Astrocyte of the cerebellum (primary cell): ENCODE data around the gene CLDN18.

ENCODE experiments used
- DNase-seq: peaks from one replicate; pipeline ENCODE4 v3.0.0-alpha.2; 2011; ENCODE audit warnings: low read depth
- H3K4me3 ChIP-seq: 2 replicates; pipeline ENCODE4 v1.5.1; 2011; ENCODE audit warnings: mild to moderate bottlenecking, low read depth, low read length, moderate library complexity
- CTCF ChIP-seq: IDR thresholded peaks from 2 replicates; pipeline ENCODE4 v1.5.1; 2012; ENCODE audit warnings: low read length, low read depth, moderate library complexity, mild to moderate bottlenecking; ENCODE audit errors: missing control alignments
- in situ Hi-C: cut with HindIII; loops from 2 replicates; pipeline ENCODE4 v1.10.0; 2017; ENCODE audit warnings: low sequenced_read_pairs

Gene CLDN18

DNA sequence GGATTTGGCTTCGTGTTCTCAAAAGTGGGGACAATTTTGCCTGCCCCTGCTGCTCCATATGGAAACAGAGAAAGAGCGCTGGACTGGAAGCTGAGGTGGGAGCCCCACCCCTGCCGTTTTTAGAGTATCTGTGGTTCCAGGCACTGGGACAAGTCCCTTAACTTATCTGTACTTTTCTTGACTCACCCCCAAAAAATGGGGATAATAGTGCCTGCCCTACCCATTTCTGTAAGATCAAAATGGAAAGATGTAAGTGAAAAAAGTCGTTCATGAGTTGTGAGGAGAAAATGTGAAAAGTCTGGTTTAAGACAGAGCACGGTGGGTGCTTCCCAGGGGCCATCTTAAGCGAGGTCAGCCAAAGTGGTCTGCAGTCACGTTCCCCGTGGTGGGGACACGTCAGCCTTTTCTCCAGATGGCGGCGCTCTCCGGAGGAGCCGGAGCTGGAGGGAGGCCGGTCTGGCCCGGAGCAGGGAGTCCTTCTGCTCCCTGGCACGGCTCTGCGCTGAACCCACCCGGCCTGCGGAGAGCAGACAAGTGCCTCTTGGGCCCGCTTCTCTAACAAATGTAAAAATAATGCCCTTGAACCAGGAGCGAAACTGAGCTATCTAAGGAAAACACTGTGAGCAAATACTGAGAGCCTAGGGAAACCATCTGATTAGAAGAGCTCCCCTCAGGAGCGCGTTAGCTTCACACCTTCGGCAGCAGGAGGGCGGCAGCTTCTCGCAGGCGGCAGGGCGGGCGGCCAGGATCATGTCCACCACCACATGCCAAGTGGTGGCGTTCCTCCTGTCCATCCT lies at the start of gene CLDN18:
TSS of gene CLDN18 (plus strand) at position 690 of the 797 bp plus-strand sequence. CDS start at position 751, 61 bp downstream.
- no peak for DNase-seq
- no peak within 1 kb of the TSS for H3K4me3 ChIP-seq
- TF ChIP-seq CTCF, result no peak
- in situ Hi-C loops, result no loop called here

- DNase-seq, result no peak
- H3K4me3 ChIP-seq, result no peak overlapping the region
- in situ Hi-C loops, result no loop called here
- no peak for TF ChIP-seq CTCF
Measured at GRCh38 chr3:137962251-137962650, 47.7 kb upstream of the CLDN18 start.

DNA sequence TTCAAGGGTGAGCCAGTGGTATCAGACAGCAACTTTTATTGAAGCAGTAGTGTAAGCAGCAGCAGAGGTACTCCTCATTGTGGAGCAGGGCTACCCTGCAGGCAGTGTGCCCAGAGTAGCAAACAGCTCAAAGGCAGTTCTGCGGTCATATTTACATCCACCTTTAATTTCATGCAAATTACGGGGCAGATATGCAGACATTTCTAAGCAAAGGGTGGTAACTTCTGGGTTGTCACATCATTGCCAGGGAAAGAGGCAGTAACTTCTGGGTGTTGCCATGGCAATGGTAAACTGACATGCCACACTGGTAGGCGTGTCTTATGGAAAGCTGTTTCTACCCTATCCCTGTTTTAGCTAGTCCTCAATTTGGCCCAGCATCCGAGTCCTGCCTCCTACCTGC lies 46.5 kb upstream of the CLDN18 start:
- DNase-seq, result no peak
- in situ Hi-C loops, result no loop called here
- H3K4me3 ChIP-seq, result no peak overlapping the region
- no peak for TF ChIP-seq CTCF

DNA sequence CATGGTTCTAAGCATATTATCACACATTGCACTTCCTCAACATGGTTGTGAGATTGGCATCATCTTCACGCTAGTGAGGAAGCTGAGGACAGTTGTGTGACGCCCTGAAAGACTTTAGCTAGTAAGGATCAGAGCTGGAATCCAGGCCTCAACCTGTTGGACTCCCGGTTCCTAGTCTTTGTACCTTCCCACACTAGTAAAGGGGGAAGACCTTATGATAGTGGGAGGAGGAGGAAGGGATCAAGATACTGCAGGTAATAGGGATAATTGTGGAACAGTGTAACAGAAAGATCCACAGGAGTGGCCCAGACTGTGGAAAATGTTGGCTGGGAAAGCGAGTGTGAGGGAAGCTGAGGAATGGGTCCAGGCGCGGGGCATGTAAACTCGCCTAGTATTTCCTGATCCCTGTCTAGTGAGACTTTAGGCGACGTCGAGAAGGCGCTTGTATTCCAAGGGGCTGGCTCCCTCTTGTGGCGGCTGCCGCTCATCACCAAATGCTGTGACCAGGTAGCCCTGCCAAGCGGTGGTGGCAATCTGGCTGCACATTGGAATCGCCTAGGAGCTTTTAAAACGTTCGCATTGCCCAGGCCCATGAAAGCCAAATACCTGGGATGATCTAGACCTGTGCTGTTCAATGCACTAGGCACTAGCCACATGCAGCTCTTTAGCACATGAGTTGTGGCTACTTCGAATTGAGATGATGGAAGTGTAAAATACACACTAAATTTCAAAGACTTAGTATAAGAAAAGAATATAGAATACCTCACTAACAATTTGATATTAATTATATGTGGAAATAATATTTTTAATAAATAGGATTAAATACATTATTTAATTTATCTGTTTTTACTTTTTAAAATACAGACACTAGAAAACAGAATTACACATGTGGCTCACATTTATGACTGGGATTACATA lies 38.8 kb upstream of the CLDN18 start:
- in situ Hi-C loops, result no loop called here
- peak; percentile 11 for DNase-seq
- no peak overlapping the region for H3K4me3 ChIP-seq
- TF ChIP-seq CTCF, result peak; percentile 94

DNA sequence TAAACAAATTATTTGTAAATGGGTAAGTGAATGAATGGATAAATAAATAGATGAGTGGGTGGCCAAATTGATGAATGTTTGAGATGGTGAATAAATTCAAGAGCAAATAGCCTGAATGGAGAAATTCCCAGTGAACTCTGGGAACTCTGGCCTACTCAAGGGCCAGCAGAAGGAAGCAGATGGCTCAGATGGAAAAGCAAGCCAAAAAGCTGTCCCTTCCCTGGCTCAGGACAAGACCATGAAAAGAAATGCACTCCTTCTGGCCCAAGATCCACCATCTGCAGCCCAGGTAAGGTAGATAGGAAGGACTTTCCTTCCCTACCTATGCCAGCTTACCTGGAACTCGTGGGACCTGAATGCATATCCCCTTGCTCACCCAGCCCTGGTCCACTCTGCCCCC lies 37.6 kb upstream of the CLDN18 start:
- no peak for DNase-seq
- in situ Hi-C loops, result no loop called here
- no peak overlapping the region for H3K4me3 ChIP-seq
- TF ChIP-seq CTCF, result no peak

- TF ChIP-seq CTCF, result no peak
- in situ Hi-C loops, result no loop called here
- no peak for DNase-seq
- no peak overlapping the region for H3K4me3 ChIP-seq
Measured at GRCh38 chr3:137978328-137978727, 31.6 kb upstream of the CLDN18 start.
